Mammary epithelial cell (primary cell): ENCODE results near the gene NUDT10.

Experiments
- EZH2 ChIP-seq: IDR thresholded peaks from 2 replicates; pipeline ENCODE4 v1.6.1; 2012; ENCODE audit warnings: low read length, inconsistent platforms, borderline replicate concordance
- TF ChIP-seq, protein P1 (sequence below), 2 donors: IDR thresholded peaks in 1 of 2; conservative IDR thresholded peaks in 1 of 2; 2 replicates each; pipeline ENCODE4 v1.5.1; 2011 to 2012; ENCODE audit warnings: inconsistent platforms in 2 of 2, low read length in 2 of 2, mild to moderate bottlenecking in 2 of 2, control low read depth in 1 of 2, low read depth in 1 of 2; ENCODE audit not compliant: insufficient read depth in 1 of 2; ENCODE audit errors: extremely low read depth in 1 of 2

DNA sequence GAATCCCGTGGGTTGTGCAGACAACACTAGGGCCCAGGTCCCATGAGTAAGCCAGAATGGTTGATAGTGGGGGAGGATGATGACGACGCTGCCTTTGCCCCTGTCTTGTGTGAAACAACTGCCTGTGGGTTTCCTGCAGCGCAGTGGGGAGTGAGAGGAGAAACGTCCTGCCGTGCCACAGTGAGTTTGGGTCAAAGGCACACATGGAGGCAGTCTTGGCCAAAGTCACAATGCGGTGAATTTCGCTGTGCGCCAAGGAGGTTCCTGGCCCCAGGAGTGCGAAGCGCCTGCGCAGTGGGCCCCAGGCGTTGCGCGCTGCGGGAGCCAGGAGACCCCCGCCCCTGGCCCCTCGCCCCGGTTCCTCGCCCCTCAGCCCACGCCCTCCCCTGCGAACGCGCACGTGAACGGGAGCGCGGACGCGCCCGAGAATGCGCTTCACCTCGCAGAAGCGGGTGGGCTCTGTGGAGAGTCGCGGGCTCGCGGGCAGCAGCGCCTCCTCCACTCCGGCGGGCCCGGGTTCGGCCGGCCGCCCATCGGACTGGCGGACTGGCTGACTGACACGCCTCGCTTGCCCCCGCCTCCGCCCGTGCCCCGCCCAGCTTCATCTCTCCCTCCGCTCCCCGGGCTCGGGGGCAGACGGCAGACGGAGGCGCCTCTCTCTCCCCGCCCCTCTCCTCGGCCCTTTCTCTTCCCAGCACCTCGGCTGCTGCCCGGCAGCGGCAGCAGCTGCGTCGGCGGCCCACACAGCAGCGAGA, at the start of gene NUDT10:
- TF ChIP-seq, protein P1, sequence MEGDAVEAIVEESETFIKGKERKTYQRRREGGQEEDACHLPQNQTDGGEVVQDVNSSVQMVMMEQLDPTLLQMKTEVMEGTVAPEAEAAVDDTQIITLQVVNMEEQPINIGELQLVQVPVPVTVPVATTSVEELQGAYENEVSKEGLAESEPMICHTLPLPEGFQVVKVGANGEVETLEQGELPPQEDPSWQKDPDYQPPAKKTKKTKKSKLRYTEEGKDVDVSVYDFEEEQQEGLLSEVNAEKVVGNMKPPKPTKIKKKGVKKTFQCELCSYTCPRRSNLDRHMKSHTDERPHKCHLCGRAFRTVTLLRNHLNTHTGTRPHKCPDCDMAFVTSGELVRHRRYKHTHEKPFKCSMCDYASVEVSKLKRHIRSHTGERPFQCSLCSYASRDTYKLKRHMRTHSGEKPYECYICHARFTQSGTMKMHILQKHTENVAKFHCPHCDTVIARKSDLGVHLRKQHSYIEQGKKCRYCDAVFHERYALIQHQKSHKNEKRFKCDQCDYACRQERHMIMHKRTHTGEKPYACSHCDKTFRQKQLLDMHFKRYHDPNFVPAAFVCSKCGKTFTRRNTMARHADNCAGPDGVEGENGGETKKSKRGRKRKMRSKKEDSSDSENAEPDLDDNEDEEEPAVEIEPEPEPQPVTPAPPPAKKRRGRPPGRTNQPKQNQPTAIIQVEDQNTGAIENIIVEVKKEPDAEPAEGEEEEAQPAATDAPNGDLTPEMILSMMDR (conservative IDR thresholded peaks at IDR 0.05 in 1 of 2, IDR thresholded peaks at IDR 0.05 in 1 of 2; ENCODE audit: extremely low read depth in 1 of 2, insufficient read depth in 1 of 2, low read depth in 1 of 2, low read length in 2 of 2), result no peak
- TF ChIP-seq EZH2, result no peak
